ENCODE measurements around the gene HPCAL4.

GRCh38 chr1:39713557-39713956 lies 22.3 kb upstream of the HPCAL4 start:
- TF ChIP-seq, protein P1, sequence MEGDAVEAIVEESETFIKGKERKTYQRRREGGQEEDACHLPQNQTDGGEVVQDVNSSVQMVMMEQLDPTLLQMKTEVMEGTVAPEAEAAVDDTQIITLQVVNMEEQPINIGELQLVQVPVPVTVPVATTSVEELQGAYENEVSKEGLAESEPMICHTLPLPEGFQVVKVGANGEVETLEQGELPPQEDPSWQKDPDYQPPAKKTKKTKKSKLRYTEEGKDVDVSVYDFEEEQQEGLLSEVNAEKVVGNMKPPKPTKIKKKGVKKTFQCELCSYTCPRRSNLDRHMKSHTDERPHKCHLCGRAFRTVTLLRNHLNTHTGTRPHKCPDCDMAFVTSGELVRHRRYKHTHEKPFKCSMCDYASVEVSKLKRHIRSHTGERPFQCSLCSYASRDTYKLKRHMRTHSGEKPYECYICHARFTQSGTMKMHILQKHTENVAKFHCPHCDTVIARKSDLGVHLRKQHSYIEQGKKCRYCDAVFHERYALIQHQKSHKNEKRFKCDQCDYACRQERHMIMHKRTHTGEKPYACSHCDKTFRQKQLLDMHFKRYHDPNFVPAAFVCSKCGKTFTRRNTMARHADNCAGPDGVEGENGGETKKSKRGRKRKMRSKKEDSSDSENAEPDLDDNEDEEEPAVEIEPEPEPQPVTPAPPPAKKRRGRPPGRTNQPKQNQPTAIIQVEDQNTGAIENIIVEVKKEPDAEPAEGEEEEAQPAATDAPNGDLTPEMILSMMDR (IDR thresholded peaks at IDR 0.05; ENCODE audit: borderline replicate concordance, extremely low read depth, low read length, poor library complexity, severe bottlenecking) = no peak
- TF ChIP-seq EZH2 (IDR thresholded peaks at IDR 0.05; ENCODE audit: borderline replicate concordance, low read depth, low read length, severe bottlenecking) = no peak
